H9 (cell line): Measurements from ENCODE around the gene RNU5B-1. TPM values are rescaled to one million over a fixed set of nuclear protein-coding genes. Genes with fewer than 3 reads are reported as not detected.

ENCODE experiments used
- total RNA-seq: library from RNA; stranded (reverse); gene quantifications from 2 replicates; pipeline ENCODE4 v1.2.1, GENCODE V29; 2021

RNU5B-1 gene
- total RNA-seq, 1 experiment from 2014 or later = not detected

Other genes with a start within 250 kb of the RNU5B-1 start
- 7.5 and 7.7 TPM in 2 replicates for gene RASL12, start 236.7 kb upstream of the RNU5B-1 start, total RNA-seq
- gene KBTBD13, start 227.9 kb upstream of the RNU5B-1 start, total RNA-seq = not detected in 2 replicates
- gene UBAP1L, start 189.5 kb upstream of the RNU5B-1 start, total RNA-seq = 2.6 and 3.0 TPM in 2 replicates
- 35.2 and 38.1 TPM in 2 replicates for gene PDCD7, start 170.9 kb upstream of the RNU5B-1 start, total RNA-seq
- gene CLPX, start 119.3 kb upstream of the RNU5B-1 start, total RNA-seq = 53.8 and 55.8 TPM in 2 replicates
- gene CILP, start 93.2 kb upstream of the RNU5B-1 start, total RNA-seq = 0.04 TPM in 1 of 2 replicates, not detected in the other
- 3.9 and 4.3 TPM in 2 replicates for gene PARP16, start 17.8 kb upstream of the RNU5B-1 start, total RNA-seq
- gene RNU5A-1, start 8.6 kb upstream of the RNU5B-1 start, total RNA-seq = not detected in 2 replicates
- 17.9 and 18.9 TPM in 2 replicates for gene IGDCC3, start 73.3 kb downstream of the RNU5B-1 start, total RNA-seq
- 19.8 and 21.7 TPM in 2 replicates for gene IGDCC4, start 118.3 kb downstream of the RNU5B-1 start, total RNA-seq
- gene DPP8, start 213.0 kb downstream of the RNU5B-1 start, total RNA-seq = 24.5 and 26.6 TPM in 2 replicates
- gene HACD3, start 225.8 kb downstream of the RNU5B-1 start, total RNA-seq = 131 and 133 TPM in 2 replicates